Fibroblast of lung (primary cell): Measurements from ENCODE around the gene GAS7.

Experiments
- EZH2 ChIP-seq: IDR thresholded peaks from 2 replicates; pipeline ENCODE4 v1.5.1; 2012; ENCODE audit warnings: low read length, control low read depth, mild to moderate bottlenecking; ENCODE audit errors: missing control alignments
- TF ChIP-seq, protein P1 (sequence below), 2 donors: IDR thresholded peaks in 1 of 2; conservative IDR thresholded peaks in 1 of 2; 1 replicate in 1 of 2; 2 replicates in 1 of 2; pipeline ENCODE4 v1.5.1; 2011 to 2012; ENCODE audit warnings: low read length in 2 of 2, control low read depth in 1 of 2, inconsistent platforms in 1 of 2, low read depth in 1 of 2, mild to moderate bottlenecking in 1 of 2

DNA sequence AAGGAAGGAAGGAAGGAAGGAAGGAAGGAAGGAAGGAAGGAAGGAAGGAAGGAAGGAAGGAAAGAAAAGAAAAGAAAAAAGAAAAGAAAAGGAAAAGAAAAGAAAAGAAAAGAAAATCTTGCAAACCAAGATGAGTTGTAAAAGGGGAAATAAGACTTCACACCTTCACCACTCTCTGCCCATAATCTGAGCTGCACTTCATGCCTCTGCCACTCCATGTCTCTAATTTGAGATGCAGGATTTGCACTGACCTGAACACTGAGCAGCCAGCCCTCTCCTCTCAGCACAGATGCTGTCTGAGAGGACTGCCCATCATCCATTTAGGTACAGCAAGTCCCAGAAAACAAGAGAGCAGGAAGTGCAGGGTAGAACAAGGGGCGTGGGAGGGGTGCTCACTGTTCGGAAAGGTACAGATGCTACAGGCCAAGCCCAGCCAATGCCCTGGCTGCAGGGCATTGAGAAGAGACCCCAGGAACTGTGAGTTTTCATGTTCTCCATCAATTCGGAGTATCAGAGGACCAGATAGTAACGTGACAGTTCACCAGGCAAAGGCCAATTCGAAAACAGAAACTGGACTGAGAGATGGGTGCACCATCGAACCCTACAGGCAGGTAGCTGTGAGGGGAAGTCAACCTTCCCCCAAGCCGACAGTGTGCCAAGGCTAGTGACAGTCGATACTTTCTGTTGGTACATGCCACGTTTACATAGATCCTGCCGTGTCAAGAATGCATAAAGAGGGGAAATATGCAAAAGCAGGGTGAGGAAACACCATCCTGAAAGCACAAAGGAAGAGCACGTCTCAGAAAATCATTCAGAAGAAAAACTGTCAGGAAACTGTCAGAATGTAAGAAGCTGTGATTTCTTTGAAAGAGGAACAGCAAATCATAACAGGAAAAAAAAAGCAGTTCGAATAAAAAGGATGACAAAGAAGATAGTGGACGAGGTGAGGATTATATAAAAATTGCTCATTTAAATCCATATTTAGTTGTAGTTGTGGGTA lies 151.3 kb downstream of the GAS7 start:
- TF ChIP-seq, protein P1, sequence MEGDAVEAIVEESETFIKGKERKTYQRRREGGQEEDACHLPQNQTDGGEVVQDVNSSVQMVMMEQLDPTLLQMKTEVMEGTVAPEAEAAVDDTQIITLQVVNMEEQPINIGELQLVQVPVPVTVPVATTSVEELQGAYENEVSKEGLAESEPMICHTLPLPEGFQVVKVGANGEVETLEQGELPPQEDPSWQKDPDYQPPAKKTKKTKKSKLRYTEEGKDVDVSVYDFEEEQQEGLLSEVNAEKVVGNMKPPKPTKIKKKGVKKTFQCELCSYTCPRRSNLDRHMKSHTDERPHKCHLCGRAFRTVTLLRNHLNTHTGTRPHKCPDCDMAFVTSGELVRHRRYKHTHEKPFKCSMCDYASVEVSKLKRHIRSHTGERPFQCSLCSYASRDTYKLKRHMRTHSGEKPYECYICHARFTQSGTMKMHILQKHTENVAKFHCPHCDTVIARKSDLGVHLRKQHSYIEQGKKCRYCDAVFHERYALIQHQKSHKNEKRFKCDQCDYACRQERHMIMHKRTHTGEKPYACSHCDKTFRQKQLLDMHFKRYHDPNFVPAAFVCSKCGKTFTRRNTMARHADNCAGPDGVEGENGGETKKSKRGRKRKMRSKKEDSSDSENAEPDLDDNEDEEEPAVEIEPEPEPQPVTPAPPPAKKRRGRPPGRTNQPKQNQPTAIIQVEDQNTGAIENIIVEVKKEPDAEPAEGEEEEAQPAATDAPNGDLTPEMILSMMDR (conservative IDR thresholded peaks at IDR 0.05 in 1 of 2, IDR thresholded peaks at IDR 0.05 in 1 of 2; ENCODE audit: low read depth in 1 of 2, low read length in 2 of 2), result no peak
- TF ChIP-seq EZH2, result no peak
